Measurements from ENCODE around the gene MEX3C. TPM values are rescaled to one million over a fixed set of nuclear protein-coding genes. Genes with fewer than 3 reads are reported as not detected.

Gene MEX3C
- total RNA-seq, 1 experiment from 2014 or later: 15.8 TPM

DNA sequence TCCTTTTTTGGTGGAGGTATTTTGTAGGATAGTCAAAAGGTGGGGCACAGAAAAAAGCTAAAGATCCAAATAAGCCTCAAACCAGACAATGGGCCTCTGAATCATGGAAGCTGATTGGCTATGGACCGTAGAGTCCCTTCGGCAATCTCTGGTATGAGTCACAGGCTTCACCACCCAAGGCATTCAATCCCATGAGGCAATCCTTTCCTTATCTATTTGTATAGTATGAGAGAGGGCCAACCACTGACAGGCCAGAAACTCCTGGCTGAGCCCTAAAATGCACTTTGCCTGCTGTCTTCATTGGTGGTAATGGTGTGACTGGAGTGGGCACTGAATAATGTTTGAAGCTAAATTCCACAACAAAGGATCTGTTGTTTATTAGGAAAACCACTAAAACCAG, 38.7 kb upstream of the MEX3C start:
- no peaks in the 10 kb centered on the region for H3K4me1 ChIP-seq (ENCODE audit: insufficient read depth, low read length)
- no peak overlapping the region for H3K27ac ChIP-seq (ENCODE audit: low read length)
- no peaks in the 10 kb centered on the region for H3K27me3 ChIP-seq (ENCODE audit: low read length)
- CTCF ChIA-PET: no interaction called here
- H2AFZ ChIP-seq (ENCODE audit: low read length): no peak overlapping the region
- no peaks in the 10 kb centered on the region for H3K79me2 ChIP-seq (ENCODE audit: low read length)
- POLR2A ChIA-PET (ENCODE audit: unreplicated experiment): no interaction called here
- no peaks in the 10 kb centered on the region for H3K36me3 ChIP-seq (ENCODE audit: low read depth, low read length)
- no peaks in the 10 kb centered on the region for H4K20me1 ChIP-seq (ENCODE audit: low read length)
- no TSS peak for BruUV-seq (replicated peaks)
- intact Hi-C loops (cut with micrococcal nuclease): no loop called here
- no peaks in the 10 kb centered on the region for H3K9me2 ChIP-seq (replicated peaks; ENCODE audit: low read length)
- no peak overlapping the region for H3K9ac ChIP-seq (ENCODE audit: low read length)
- no peaks in the 10 kb centered on the region for H3F3A ChIP-seq (ENCODE audit: low read length, unreplicated experiment)
- H3K4me2 ChIP-seq (ENCODE audit: low read length): no peak overlapping the region
- H3K4me3 ChIP-seq (ENCODE audit: low read length): no peak overlapping the region
- TF ChIP-seq EZH2phosphoT487 (IDR thresholded peaks at IDR 0.05; ENCODE audit: borderline replicate concordance, low read length) (no peak), EZH2 (IDR thresholded peaks at IDR 0.05; ENCODE audit: low read length, unreplicated experiment) (no peak)
- TF ChIP-seq, protein P1, sequence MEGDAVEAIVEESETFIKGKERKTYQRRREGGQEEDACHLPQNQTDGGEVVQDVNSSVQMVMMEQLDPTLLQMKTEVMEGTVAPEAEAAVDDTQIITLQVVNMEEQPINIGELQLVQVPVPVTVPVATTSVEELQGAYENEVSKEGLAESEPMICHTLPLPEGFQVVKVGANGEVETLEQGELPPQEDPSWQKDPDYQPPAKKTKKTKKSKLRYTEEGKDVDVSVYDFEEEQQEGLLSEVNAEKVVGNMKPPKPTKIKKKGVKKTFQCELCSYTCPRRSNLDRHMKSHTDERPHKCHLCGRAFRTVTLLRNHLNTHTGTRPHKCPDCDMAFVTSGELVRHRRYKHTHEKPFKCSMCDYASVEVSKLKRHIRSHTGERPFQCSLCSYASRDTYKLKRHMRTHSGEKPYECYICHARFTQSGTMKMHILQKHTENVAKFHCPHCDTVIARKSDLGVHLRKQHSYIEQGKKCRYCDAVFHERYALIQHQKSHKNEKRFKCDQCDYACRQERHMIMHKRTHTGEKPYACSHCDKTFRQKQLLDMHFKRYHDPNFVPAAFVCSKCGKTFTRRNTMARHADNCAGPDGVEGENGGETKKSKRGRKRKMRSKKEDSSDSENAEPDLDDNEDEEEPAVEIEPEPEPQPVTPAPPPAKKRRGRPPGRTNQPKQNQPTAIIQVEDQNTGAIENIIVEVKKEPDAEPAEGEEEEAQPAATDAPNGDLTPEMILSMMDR (conservative IDR thresholded peaks at IDR 0.05; ENCODE audit: low read depth, low read length): no peak
- DNase-seq: peak; percentile 22
- ATAC-seq: no peak
- H3K9me3 ChIP-seq (ENCODE audit: low read length): no peaks in the 10 kb centered on the region

DNA sequence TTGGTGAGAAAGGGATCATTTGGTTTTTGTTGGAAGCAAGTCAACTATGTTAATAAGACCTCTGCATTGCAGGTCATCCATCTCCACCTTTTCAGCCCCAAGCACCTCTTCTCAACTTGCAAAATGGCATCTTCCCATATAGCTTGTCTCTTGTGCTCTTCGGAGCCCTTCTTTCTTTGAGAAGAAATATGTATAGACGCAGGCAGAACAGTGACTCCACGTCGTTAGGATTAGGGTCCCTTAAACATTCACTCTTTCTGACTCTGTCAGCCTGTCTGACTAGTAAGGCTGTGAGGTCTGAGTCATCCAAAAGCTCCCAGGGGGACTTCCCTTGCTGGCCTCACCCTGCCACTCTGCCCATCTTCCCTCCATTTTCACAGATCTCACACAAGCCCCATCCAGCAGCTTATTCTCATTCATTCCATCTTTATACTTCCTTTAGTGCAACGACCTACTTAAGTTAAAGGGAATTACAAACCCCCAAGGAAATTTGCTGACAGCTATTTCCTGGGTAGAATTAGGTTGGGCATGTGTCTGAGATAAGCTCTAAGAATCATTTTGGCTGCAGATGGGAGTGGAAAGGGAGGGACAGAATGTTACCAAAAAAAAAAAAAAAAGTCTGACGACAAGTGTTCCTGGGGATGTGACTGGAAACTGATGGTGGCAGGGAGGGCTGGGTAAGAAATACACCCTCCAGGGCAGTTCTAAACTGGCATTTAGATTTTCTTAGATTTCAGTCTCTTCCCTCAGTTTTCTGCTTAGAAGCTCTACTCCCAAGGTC, 37.7 kb upstream of the MEX3C start:
- peak; percentile 3 for DNase-seq
- Histone ChIP-seq H3K79me2 (ENCODE audit: low read length) (no peaks in the 10 kb centered on the region), H3K9ac (ENCODE audit: low read length) (no peak overlapping the region), H3K27ac (ENCODE audit: low read length) (no peak overlapping the region), H4K20me1 (ENCODE audit: low read length) (no peaks in the 10 kb centered on the region), H3K27me3 (ENCODE audit: low read length) (no peaks in the 10 kb centered on the region), H3K36me3 (ENCODE audit: low read depth, low read length) (no peaks in the 10 kb centered on the region), H3K4me3 (ENCODE audit: low read length) (no peak overlapping the region), H3K9me2 (replicated peaks; ENCODE audit: low read length) (no peaks in the 10 kb centered on the region), H3K4me2 (ENCODE audit: low read length) (no peak overlapping the region), H3K9me3 (ENCODE audit: low read length) (no peaks in the 10 kb centered on the region), H2AFZ (ENCODE audit: low read length) (no peak overlapping the region), H3K4me1 (ENCODE audit: insufficient read depth, low read length) (no peaks in the 10 kb centered on the region), H3F3A (ENCODE audit: low read length, unreplicated experiment) (no peaks in the 10 kb centered on the region)
- POLR2A ChIA-PET (ENCODE audit: unreplicated experiment): no interaction called here
- intact Hi-C loops (cut with micrococcal nuclease): no loop called here
- no peak for ATAC-seq
- CTCF ChIA-PET: no interaction called here
- BruUV-seq (replicated peaks): no TSS peak
- TF ChIP-seq EZH2phosphoT487 (IDR thresholded peaks at IDR 0.05; ENCODE audit: borderline replicate concordance, low read length) (no peak), EZH2 (IDR thresholded peaks at IDR 0.05; ENCODE audit: low read length, unreplicated experiment) (no peak)
- TF ChIP-seq, protein P1 (conservative IDR thresholded peaks at IDR 0.05; ENCODE audit: low read depth, low read length): no peak
